HG03025 (cell line): ENCODE data around the gene TP63.
"Not testable (repeated sequence)": the region's sequence is repeated elsewhere in the genome, so short reads cannot be mapped to it uniquely, and the experiment has no call there.

Source experiments
- ATAC-seq: cut with Tn5 transposase; IDR thresholded peaks from one replicate; pipeline ENCODE4 v1.9.1; 2021; ENCODE audit warnings: mild to moderate bottlenecking, moderate library complexity; ENCODE audit not compliant: unreplicated experiment, low FRiP score

The TP63 gene

GRCh38 chr3:189625071-189625470 lies 6.1 kb upstream of the TP63 start:
- no peak for ATAC-seq

- ATAC-seq = no peak
Observed at GRCh38 chr3:189625572-189625971, 5.6 kb upstream of the TP63 start.

DNA sequence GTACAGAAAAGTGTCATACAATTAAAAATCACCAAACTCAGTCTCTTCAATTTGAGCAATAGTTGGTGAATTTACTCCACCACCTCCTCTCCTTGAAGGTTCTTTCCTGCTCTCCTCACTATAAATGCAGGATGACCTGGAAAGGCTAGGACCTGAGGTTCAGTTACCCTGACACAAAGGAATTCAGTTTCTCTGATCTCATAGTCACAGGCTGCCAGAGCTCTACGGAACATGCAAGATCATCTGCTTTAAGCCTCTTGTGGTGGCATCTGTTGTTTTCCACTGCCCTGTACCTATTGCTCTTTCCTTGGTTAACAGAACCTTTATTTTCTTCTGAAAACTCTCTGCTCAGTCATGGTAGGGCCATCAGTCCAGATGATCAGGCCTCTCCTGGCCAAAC lies 4.9 kb upstream of the TP63 start:
- no peak for ATAC-seq

- no peak for ATAC-seq
Observed at GRCh38 chr3:189629803-189630455, 1.3 kb upstream of the TP63 start.

GRCh38 chr3:189630767-189631372 lies 319 bp upstream of the TP63 start:
- ATAC-seq = peak; percentile 50

DNA sequence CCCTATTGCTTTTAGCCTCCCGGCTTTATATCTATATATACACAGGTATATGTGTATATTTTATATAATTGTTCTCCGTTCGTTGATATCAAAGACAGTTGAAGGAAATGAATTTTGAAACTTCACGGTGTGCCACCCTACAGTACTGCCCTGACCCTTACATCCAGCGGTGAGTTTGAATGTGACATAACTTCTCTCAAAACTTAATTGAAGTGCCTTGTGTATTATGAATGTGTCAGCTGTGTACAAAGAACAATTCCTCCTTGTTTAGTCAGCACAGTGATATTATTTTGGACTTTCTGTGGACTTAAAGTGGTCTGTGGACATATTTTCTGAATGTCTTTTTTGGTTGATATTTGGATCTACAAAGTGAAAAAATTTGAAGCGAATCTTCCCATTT lies 220 bp downstream of the TP63 start:
- ATAC-seq = no peak

DNA sequence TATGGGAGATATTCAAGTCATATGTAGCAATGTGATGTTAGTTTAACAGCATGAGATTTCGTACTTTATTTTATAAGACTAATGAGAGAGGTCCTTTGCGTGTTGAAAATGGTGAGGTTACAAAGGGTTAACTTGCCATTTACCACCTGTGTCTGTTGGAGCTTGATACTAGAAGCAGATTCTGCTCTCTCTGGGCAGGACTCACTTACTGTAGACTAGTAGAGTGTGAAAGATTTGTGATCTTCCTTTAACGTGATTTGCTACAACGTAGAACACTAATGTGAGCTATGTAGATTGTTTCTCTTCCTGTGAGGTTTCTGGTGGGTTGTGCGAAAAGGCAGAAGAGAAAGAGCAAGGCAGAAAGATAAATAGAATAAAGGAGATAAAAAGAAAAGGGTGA lies 1.1 kb downstream of the TP63 start:
- no peak for ATAC-seq

DNA sequence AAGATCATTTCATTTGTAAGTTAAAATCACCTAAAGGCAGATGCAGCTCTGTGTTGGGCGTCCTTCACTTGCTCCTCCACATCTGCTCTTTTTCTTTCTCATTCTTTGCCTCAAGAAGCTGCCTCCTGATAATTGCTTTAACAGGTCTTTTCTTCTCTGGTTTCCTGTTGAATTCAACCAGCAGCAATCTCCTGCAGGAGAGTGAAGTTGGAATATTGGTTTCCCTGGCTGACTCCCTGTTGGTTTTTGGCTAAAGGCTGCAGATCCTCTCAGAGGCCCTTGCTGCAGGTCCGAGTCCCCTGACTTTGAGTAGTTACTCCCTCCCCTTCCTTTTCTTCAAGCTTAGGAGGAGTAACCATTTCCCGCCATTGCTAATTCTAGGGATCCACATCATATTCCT lies 4.2 kb downstream of the TP63 start:
- no peak for ATAC-seq

- no peak for ATAC-seq
Observed at GRCh38 chr3:189636048-189636447, 4.9 kb downstream of the TP63 start.

DNA sequence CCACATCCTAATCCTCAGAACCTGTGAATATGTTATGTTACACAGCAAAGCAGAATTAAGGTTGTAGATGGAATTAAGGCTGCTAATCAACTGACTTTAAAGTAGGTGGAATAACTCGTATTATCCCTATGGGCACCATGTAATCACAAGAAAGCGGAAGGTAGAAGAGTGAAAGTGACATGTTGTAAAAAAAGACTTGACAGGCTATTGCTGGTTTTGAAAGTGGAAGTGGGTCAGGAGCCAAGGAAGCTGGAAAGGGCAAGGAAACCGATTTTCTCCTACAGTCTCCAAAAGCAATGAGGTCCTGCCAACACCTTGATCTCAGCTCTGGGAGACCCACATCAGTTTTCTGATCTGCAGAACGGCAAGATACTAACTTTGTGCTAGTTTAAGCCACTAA lies 6.6 kb downstream of the TP63 start:
- ATAC-seq = no peak

GRCh38 chr3:189638276-189639031 lies 7.3 kb downstream of the TP63 start:
- no peak for ATAC-seq

DNA sequence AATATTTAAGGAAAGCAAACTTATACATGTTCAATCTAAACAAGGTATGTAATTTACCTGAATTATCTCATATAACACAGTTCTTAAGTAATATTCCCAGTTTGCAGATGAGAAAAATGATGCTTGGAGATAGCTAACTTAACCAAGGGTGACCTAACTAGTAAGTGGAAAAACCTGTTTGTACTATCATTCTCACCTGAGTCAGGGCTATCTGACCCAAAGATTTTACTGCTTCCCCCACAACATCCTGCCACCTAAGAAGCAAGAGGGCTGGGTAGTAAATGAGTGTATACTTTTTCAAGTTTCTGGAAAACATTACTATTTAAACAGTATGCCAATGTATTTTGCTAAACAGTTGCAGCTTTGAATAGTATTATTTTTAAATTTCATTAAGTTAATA lies 10.6 kb downstream of the TP63 start:
- no peak for ATAC-seq

- ATAC-seq = no peak
Observed at GRCh38 chr3:189646853-189647542, 15.8 kb downstream of the TP63 start.

DNA sequence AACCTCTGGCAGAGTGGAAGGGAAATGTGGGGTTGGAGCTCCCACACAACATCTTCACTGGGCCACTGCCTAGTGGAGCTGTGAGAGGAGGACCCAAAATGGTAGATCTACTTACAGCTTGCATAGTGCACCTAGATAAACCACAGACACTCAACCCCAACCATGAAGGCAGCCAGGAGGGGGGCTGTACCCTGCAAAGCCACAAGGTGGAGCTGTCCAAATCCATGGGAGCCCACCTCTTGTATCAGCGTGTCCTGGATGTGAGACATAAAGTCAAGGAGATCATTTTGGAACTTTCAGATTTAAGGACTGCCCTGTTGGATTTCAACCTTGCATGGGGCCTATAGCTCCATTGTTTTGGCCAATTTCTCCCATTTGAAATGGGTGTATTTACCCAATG lies 20.9 kb downstream of the TP63 start:
- no peak for ATAC-seq

DNA sequence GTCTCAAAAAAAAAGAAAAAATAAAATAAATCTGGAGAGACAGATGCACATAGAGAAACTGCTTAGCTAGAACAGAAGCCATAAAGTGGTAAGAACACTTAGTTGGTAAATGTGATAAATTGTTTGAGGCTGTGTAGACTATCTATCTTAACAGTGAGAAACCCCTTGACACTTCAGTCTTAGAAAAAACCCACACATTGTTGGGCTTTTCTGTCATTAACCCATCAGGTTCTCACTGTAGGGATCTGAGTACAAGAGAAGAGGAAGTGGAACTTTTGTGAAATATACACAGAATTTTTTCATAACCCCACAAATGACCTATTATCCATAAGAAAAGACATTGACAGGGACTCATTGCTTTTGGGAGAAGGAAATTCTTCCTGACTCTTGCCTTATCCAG lies 24.4 kb downstream of the TP63 start:
- ATAC-seq = peak; percentile 59

DNA sequence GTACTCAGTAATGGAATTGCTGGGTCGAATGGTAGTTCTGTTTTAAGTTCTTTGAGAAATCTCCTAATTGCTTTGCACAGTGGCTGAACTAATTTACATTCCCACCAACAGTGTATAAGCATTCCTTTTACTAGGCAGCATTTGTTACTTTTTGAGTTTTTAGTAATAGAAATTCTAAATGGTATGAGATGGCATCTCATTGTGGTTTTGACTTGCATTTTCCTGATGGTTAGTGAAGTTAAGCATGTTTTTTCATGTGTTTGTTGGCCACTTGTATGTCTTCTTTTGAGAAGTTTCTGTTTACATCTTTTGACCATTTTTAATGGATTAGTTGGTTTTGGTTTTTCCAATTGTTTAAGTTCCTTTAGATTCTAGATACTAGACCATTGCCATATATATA lies 28.4 kb downstream of the TP63 start:
- ATAC-seq = no peak

DNA sequence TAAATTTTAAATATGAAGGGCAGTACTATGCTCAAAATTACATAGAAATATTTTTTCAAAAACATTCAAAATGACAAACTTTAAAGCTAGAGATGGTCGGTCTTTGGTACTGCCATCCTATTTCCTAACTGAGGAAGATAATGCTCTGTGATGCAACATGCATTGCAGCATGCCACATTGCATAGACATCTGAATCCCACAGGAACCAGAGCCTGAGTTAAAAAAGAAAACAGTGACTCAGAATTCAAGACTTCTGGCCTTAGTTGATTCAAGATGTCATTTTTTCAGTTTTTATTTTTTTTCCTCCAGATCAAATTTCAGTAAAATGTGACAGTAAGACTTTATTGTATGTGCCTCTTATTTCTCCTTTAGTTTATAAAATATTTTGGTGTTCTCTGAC lies 33.1 kb downstream of the TP63 start:
- no peak for ATAC-seq

DNA sequence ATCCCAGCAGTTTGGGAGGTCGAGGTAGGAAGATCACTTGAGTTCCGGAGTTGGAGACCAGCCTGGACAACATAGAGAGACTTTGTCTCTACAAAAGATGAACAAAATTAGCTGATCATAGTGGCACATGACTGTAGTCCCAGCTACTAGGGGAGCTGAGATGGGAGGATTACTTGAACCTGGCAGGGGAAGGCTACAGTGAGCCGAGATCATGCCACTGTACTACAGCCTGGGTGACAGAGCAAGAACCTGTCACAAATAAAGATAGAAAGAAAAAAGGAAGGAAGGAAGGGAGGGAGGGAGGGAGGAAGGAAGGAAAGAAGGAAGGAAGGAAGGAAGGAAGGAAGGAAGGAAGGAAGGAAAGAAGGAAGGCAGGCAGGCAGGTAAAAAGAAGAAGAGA lies 41.2 kb downstream of the TP63 start:
- not testable (repeated sequence) for ATAC-seq

DNA sequence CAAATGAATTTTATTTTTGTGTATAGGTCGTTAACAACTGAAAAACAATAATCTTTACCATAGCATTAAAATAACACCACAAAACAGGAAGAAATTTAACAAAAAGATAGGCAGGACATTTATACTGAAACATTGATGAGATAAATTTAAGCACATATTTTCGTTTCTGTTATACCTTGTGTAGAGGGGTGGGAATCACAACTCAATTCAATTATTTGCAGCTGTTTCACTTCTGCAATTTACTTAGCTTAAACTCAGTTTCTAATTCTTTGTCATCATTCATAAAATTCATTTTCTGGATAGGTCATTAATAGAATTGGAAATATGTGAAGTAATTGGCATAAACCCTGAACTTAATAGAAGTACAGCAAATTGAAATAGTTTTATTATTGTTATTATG lies 42.3 kb downstream of the TP63 start:
- peak; percentile 86 for ATAC-seq

- no peak for ATAC-seq
Observed at GRCh38 chr3:189674249-189674913, 43.2 kb downstream of the TP63 start.

GRCh38 chr3:189677667-189678066 lies 46.5 kb downstream of the TP63 start:
- peak; percentile 62 for ATAC-seq
